GM12878 (cell line): ENCODE measurements around the gene GMPR2. TPM values are rescaled to one million over a fixed set of nuclear protein-coding genes. Genes with fewer than 3 reads are reported as not detected.

Experiments
- ATAC-seq: fragments of 200-7000 bp; cut with Tn5 transposase; 3 replicates; pipeline ENCODE4 v1.9.1; 2020; ENCODE audit warnings: mild to moderate bottlenecking, moderate library complexity
- BruUV-seq: library from RNA; stranded (reverse); fragments of 400-500 nt; replicated peaks from 2 replicates; lab custom pipeline; 2021; lab: Mats Ljungman, UMichigan
- CTCF ChIA-PET: fragments of 300-600 bp; sonication (Branson Sonifier 250); formaldehyde crosslinking; extraction: SDS; loops from one replicate; lab custom pipeline; 2021; ENCODE audit warnings: inconsistent platforms; lab: Yijun Ruan, JAX
- POLR2A ChIA-PET: fragments of 350-600 bp; formaldehyde crosslinking; extraction: SDS; loops from one replicate; lab custom pipeline; 2021; ENCODE audit warnings: inconsistent platforms; lab: Charles Lee
- RAD21 ChIA-PET: fragments of 300-600 bp; sonication (Branson Sonifier 250); formaldehyde crosslinking; loops from one replicate; lab custom pipeline; 2023; ENCODE audit warnings: antibody characterized with exemption; ENCODE audit not compliant: unreplicated experiment; lab: Charles Lee
- SMC1A ChIA-PET: fragments of 300-600 bp; sonication (Branson Sonifier 250); formaldehyde crosslinking; loops from one replicate; lab custom pipeline; 2023; ENCODE audit not compliant: unreplicated experiment, uncharacterized antibody; lab: Charles Lee
- DNase-seq: peaks from one replicate; pipeline ENCODE4 v3.0.0-alpha.2; 2011; ENCODE audit warnings: low read depth, low spot score
- FAIRE-seq: peaks from 3 replicates; lab custom pipeline; 2011; peaks lifted over from hg19 to GRCh38; lab: Jason Lieb, UNC
- H2AFZ ChIP-seq: 2 replicates; pipeline ENCODE4 v1.6.0; 2011; ENCODE audit warnings: low read depth, low read length, control low read depth; ENCODE audit not compliant: control insufficient read depth
- H3K27ac ChIP-seq: 2 replicates; pipeline ENCODE4 v1.5.1; 2011; ENCODE audit warnings: control low read depth; ENCODE audit not compliant: control insufficient read depth, insufficient read depth
- H3K27me3 ChIP-seq, 2 experiments: replicated peaks in 1 of 2; 2 replicates each; pipeline versions ENCODE4 v1.6.0 to v1.6.1; 2011; ENCODE audit warnings: low read length in 1 of 2; ENCODE audit not compliant: control insufficient read depth in 2 of 2, insufficient read depth in 2 of 2
- H3K36me3 ChIP-seq, 2 experiments: 2 replicates each; pipeline ENCODE4 v1.5.1; 2011; ENCODE audit warnings: low read length in 1 of 2; ENCODE audit not compliant: control insufficient read depth in 2 of 2, insufficient read depth in 2 of 2
- H3K4me1 ChIP-seq: 2 replicates; pipeline ENCODE4 v1.6.1; 2011; ENCODE audit warnings: mild to moderate bottlenecking, low read length, moderate library complexity, mixed read lengths; ENCODE audit not compliant: control insufficient read depth, insufficient read depth
- H3K4me2 ChIP-seq: 2 replicates; pipeline ENCODE4 v1.6.0; 2011; ENCODE audit warnings: control low read depth; ENCODE audit not compliant: control insufficient read depth, insufficient read depth
- H3K4me3 ChIP-seq: fragments of 200-600 bp; sonication (generic); 2 replicates; pipeline ENCODE4 v1.5.1; 2016
- H3K79me2 ChIP-seq: 2 replicates; pipeline ENCODE4 v1.6.0; 2011; ENCODE audit warnings: low read length; ENCODE audit not compliant: control insufficient read depth, insufficient read depth
- H3K9ac ChIP-seq: 2 replicates; pipeline ENCODE4 v1.8.0; 2011; ENCODE audit warnings: low read length, control low read depth, mixed read lengths; ENCODE audit not compliant: control insufficient read depth, insufficient read depth
- H3K9me3 ChIP-seq: replicated peaks from 3 replicates; pipeline ENCODE4 v1.5.1; 2011; ENCODE audit warnings: mild to moderate bottlenecking, low read length; ENCODE audit not compliant: control insufficient read depth, insufficient read depth
- H4K20me1 ChIP-seq: 2 replicates; pipeline ENCODE4 v1.6.0; 2011; ENCODE audit not compliant: control insufficient read depth, insufficient read depth
- CBX5 ChIP-seq: sonication (generic); IDR thresholded peaks from 2 replicates; pipeline ENCODE4 v1.6.1; 2016; ENCODE audit warnings: low read depth, moderate library complexity, mild to moderate bottlenecking, inconsistent platforms
- ETV6 ChIP-seq, 2 experiments: fragments of 450-650 bp in 1 of 2; IDR thresholded peaks in 1 of 2; conservative IDR thresholded peaks in 1 of 2; 2 replicates each; pipeline ENCODE4 v1.6.1; 2014; ENCODE audit warnings: antibody characterized with exemption in 1 of 2, borderline replicate concordance in 1 of 2, low read depth in 1 of 2, mild to moderate bottlenecking in 1 of 2, moderate library complexity in 1 of 2
- JUNB ChIP-seq: IDR thresholded peaks from 2 replicates; pipeline ENCODE4 v1.6.1; 2016; ENCODE audit warnings: antibody characterized with exemption, mild to moderate bottlenecking
- PKNOX1 ChIP-seq: fragments of 450-650 bp; IDR thresholded peaks from 2 replicates; pipeline ENCODE4 v1.6.1; 2016; ENCODE audit warnings: mild to moderate bottlenecking
- SPI1 ChIP-seq: IDR thresholded peaks from 2 replicates; pipeline ENCODE4 v1.6.1; 2011; ENCODE audit warnings: low read depth, mild to moderate bottlenecking, low read length, moderate library complexity, borderline replicate concordance; ENCODE audit not compliant: insufficient read depth
- SREBF2 ChIP-seq: IDR thresholded peaks from 2 replicates; pipeline ENCODE4 v1.6.1; 2012; ENCODE audit warnings: mild to moderate bottlenecking, low read length
- TBL1XR1 ChIP-seq: IDR thresholded peaks from 2 replicates; pipeline ENCODE4 v1.6.1; 2012; ENCODE audit warnings: low read depth, low read length, improper control_type of control experiment
- WGBS: methylation state at CpG from one replicate; pipeline ENCODE4 v1.1.6; 2016; ENCODE audit warnings: low lambda C conversion rate; ENCODE audit not compliant: insufficient replicate concordance, insufficient coverage; ENCODE audit errors: missing lambda C conversion rate; 5-methylcytosine and 5-hydroxymethylcytosine counted together
- in situ Hi-C: fragments of 300-500 bp; cut with MboI; formaldehyde crosslinking; loops from 9 replicates; pipeline ENCODE4 v1.14.3; 2018; ENCODE audit warnings: mixed read lengths
- intact Hi-C: fragments of 100-400 bp; cut with micrococcal nuclease; formaldehyde crosslinking; loops from one replicate; pipeline ENCODE4 v1.14.2; 2022; ENCODE audit not compliant: unreplicated experiment
- polyA plus RNA-seq, 11 experiments: library from polyadenylated mRNA; depleted of rRNA in 4 of 11; unstranded in 6 of 11; stranded (reverse) in 5 of 11; fragments of >200 nt; fragmentation: Nextera tagmentation in 4 of 11; fragmentation: Illumina TruSeq in 1 of 11; extraction: Ambion mirVana in 4 of 11; extraction: Trizol in 1 of 11; gene quantifications; 1 replicate in 1 of 11; 2 replicates in 10 of 11; pipeline versions ENCODE4 v1.2.1 to v1.2.3, GENCODE V29; 2011 to 2016; ENCODE audit warnings: inconsistent platforms in 2 of 11, missing spikeins in 2 of 11, low read depth in 1 of 11
- total RNA-seq, 4 experiments: library from RNA; depleted of rRNA in 3 of 4; stranded (reverse); fragments of >200 nt in 3 of 4; fragmentation: Illumina TruSeq in 1 of 4; extraction: Trizol in 1 of 4; gene quantifications; 2 replicates each; pipeline versions ENCODE4 v1.2.1 to v1.2.3, GENCODE V29; 2013 to 2021

Gene GMPR2
- total and polyA plus RNA-seq, 10 of the 15 experiments (the other 5 are each of a cell fraction or from before 2014, with no cell fraction given) = 55.1 to 80.3 (median 61.5) TPM

DNA sequence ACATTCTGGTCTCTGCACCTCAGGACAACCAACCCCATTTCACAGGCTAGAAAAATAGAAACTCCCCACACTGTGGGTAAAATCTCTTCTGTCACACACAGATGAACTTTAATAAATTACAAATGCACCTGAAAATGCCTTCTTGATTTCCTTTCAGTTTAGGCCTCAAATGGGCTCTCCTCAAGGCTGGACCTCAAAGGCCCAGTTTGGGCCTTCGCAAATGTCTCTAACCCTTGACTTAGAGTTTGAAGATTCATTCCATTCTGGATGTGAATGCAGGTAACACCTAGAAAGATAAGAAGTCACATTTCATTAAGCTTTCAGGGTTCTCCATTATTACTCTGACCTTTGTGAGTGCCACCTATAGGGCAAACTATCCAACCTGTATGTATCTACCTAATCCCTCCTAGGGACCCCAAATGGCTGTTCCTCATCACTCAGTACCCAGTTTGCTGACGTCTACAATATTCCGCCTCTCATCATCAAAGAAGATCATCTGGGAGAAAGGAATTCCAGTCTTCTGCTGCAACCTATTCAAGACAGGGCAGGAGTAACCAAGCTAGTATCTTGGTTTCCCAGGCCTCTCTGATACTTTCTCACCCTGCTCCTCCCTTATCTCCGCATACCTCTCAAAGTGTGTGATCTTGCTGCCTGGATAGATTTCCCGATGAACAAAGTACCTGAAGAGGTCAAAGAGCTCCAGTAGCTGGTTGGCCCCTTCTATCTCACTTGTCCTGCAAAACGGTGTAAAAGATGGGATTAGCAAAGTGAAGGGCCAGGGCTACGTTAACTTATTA lies 18.7 kb upstream of the GMPR2 start:
- SMC1A ChIA-PET = interaction anchor here (0.8 to 2.6 kb wide), 15 partner anchors 18 to 104 kb away, joined by 3 to 15 read pairs (median 4); partner anchors contain the start of genes CIDEB, IRF9, RABGGTA and TINF2
- H3K27ac ChIP-seq = peak overlapping the region; percentile 89
- POLR2A ChIA-PET = interaction anchor here (0.6 to 4.3 kb wide), 27 partner anchors 8 to 144 kb away, joined by 3 to 50 read pairs (median 4); partner anchors contain the start of genes DCAF11, EMC9, IPO4 and IRF9
- no peaks in the 10 kb centered on the region for H3K9me3 ChIP-seq
- H3K9ac ChIP-seq = peak overlapping the region; percentile 91
- CTCF ChIA-PET = interaction anchor here (0.7 to 6.3 kb wide), 24 partner anchors 12 to 216 kb away, joined by 3 to 54 read pairs (median 4); partner anchors contain the start of genes CIDEB, IPO4, IRF9 and PSME2
- no peaks in the 10 kb centered on the region for H3K27me3 ChIP-seq
- 90% methylated on average over 7 of the region's 7 CpGs for WGBS
- TF ChIP-seq SPI1 = no peak
- TF ChIP-seq JUNB = no peak
- no peak for TF ChIP-seq SREBF2
- no peak for TF ChIP-seq ETV6 (conservative IDR thresholded peaks at IDR 0.05 in 1 of 2, IDR thresholded peaks at IDR 0.05 in 1 of 2; ENCODE audit: borderline replicate concordance in 1 of 2, low read depth in 1 of 2)
- TF ChIP-seq CBX5 = no peak
- TF ChIP-seq TBL1XR1 = no peak
- no peak for TF ChIP-seq PKNOX1
- H3K4me1 ChIP-seq = peaks cover 15% of the 10 kb centered on the region
- ATAC-seq (no peak), FAIRE-seq (no peak), DNase-seq (no peak)
- H4K20me1 ChIP-seq = no peaks in the 10 kb centered on the region
- H3K4me3 ChIP-seq = peak overlapping the region; percentile 62; the same call in 1 of the 2 replicates
- H3K79me2 ChIP-seq = peaks cover 19% of the 10 kb centered on the region
- in situ Hi-C loops (no loop called here), intact Hi-C loops (loop anchor here (1.0 to 10.0 kb wide), 4 partner anchors 18 to 199 kb away; partner anchors contain the start of genes GMPR2 and NEDD8)
- H3K36me3 ChIP-seq = peaks cover 4 to 26% of the 10 kb centered on the region in 2 experiments
- peak overlapping the region; percentile 85 for H3K4me2 ChIP-seq
- RAD21 ChIA-PET = interaction anchor here (0.7 to 3.6 kb wide), 11 partner anchors 18 to 105 kb away, joined by 3 to 23 read pairs (median 8); partner anchors contain the start of genes CIDEB, IPO4, IRF9 and TINF2
- BruUV-seq = TSS peak; percentile 92
- peak overlapping the region; percentile 69 for H2AFZ ChIP-seq
